ENCODE measurements around the gene NR6A1. TPM values are rescaled to one million over a fixed set of nuclear protein-coding genes. Genes with fewer than 3 reads are reported as not detected.

NR6A1 gene
- total RNA-seq, 1 donor from 2014 or later: 0.72 TPM

- DNase-seq (ENCODE audit: low spot score): no peak
These were observed 244.9 kb downstream of the NR6A1 start for GRCh38 chr9:124526174-124526573.

DNA sequence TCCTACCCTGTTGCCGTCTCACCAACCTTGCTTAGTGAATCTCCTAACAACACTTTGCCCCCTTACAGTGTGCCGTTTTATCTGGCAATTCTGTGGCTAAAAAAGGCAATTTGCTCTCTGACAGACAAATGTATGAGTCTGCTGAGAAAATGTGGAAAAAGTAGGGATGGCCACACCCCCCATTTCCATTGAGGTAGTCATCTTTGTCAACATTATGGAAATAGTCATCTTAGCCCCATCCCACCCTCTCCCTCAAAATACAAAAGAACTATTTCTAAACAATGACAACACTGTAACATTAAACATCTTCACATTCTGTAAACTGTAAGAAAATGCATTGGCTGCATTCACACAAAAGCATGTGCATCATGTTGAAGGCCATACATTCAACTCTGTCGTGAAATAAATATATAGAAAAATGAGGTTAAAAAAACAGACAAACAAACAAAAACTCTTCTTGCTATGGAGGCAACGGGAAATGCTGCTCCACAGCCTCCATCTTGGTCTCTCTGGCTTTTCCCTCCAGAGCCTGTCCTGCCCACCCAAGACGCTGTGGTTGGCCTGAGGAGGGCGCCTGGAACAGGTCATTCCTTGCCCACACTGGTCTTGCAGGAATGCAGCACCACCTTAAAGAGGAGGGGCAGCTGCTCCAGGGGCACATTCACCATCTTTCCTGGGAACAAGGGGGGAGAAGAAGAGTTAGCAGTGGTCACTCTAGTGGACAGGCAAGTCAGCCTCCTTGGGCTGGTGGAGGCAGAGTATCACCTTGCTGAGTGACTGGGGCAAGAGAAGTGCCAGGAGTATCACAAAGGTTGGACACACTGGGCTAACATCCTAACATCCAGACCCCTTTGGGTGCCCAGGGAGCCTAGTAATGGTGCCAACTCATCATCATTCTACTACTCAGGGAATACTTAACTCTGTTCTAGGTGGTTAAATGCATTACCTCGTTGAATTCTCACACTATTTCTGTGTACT, 248.7 kb downstream of the NR6A1 start:
- no peak for DNase-seq (ENCODE audit: low spot score)

DNA sequence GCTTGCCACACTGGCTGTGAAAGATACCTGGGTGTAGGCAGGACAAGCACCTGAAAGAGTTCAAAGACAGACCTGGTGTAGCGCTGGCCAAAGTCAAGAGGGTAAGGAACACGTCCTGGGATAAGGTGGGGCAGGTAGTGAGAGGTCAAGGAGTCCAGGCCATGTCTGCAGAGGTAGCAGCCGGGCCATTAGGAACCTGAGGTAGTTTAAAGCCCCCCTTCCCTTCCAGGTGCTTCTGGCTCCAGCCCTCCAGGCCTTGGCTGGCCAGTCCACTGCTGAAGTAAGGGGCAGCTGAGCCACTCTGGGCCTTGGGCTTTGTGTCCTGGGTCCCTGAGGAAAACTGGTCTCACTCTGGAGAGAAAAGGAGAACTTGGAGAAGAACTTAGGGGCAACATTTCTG, 250.0 kb downstream of the NR6A1 start:
- DNase-seq (ENCODE audit: low spot score): no peak

DNA sequence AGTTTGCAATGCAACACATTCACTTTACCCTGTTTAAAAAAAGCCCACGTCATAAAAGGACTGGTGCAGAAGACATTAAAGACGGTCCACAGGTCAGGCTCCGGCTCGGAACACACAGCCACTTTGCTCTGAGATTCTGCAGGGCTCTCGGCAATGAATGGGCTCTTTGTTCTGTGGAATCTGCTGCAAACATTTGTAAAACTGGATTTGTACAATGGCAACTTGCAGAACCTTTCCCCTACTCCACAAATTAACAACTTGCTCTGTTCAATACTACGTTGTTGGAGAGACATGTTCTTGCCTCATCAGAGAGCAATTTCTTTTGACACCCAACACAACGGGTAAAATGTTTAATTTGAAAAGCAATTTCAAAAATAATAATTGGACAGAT, 250.9 kb downstream of the NR6A1 start:
- no peak for DNase-seq (ENCODE audit: low spot score)

- no peak for DNase-seq (ENCODE audit: low spot score)
These were observed 253.0 kb downstream of the NR6A1 start for GRCh38 chr9:124518116-124518515.

DNA sequence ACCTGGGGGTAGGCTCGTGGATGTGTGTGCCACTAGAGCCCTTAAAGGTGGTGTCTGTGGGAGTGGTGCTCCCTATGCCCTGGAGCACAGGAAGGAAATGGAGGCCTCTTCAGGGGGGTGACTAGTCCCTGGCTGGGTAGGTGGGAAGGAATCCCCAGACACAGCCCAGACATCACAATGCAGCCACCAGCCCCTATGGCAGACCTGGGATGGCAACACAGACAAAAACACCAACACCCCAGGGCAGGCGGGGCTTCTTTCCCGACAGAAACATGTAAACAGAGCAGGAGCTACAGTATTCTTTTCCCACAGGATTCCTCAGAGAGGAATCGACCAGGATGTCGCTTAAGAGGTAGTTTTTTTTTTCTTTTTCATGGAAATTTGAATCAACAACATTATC, 253.5 kb downstream of the NR6A1 start:
- DNase-seq (ENCODE audit: low spot score): no peak

DNA sequence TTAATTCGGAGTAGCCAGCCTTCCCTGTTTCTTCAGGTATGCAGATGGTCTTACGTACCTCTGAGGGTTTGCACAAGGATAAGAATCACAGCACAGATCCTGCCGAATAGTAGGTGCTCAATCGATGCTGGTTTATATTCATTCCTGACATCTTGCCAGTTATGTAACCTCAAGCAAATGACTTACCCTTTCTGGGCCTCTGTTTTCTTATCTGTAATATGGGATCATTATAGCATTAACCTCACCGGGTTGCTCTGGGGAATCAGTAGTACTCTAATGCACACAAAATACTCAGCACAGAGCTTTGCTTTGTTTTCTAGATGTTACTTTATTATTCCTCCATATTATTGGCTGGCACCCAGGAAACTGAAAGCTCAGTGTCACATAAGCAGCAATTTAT, 256.2 kb downstream of the NR6A1 start:
- DNase-seq (ENCODE audit: low spot score): no peak

GRCh38 chr9:124514125-124514524, 257.0 kb downstream of the NR6A1 start:
- DNase-seq (ENCODE audit: low spot score): no peak

- DNase-seq (ENCODE audit: low spot score): peak; percentile 27
These were observed 257.6 kb downstream of the NR6A1 start for GRCh38 chr9:124513376-124513994.

DNA sequence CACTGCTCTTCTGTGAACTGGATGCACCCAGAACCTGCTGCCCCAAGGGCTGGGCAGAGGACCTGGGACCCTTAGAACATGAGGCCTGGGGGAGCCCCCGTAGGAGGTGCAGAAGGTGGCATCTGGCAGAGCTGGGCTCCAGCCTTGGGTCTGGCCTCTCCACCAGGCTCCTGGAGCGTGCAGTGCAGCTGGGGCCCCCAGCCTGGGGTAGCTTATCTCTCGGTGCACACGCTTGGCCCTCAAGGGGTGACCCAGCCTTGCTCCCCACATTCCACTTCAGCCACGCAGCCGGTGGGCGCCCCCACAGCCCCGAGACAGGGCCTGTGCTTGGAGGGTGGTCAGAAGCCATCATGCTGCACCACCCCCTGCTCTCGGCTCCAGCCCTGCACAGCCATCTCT, 258.3 kb downstream of the NR6A1 start:
- DNase-seq (ENCODE audit: low spot score): no peak

- peak; percentile 26 for DNase-seq (ENCODE audit: low spot score)
These were observed 259.0 kb downstream of the NR6A1 start for GRCh38 chr9:124511891-124512805.

DNA sequence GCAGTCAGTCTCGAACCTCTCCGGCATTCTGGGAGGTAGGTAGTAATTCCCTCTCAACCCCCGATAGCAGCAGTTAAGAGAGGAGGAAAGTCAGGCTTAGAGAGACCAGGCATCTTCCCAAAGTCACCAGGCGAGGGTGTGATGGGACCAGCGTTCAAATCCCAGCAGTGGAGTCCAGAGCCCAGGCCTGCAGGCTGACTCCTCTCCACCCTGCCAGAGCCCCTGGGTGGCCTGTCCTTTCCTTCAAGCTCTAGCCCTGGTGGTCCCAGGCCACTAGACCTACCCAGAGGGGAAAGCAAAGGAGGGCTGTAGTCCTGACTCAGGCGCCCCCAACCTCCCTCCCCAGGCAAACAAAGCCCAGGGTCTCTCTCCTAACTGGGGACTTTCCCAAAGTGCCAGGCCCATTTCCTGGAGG, 259.7 kb downstream of the NR6A1 start:
- DNase-seq (ENCODE audit: low spot score): no peak

DNA sequence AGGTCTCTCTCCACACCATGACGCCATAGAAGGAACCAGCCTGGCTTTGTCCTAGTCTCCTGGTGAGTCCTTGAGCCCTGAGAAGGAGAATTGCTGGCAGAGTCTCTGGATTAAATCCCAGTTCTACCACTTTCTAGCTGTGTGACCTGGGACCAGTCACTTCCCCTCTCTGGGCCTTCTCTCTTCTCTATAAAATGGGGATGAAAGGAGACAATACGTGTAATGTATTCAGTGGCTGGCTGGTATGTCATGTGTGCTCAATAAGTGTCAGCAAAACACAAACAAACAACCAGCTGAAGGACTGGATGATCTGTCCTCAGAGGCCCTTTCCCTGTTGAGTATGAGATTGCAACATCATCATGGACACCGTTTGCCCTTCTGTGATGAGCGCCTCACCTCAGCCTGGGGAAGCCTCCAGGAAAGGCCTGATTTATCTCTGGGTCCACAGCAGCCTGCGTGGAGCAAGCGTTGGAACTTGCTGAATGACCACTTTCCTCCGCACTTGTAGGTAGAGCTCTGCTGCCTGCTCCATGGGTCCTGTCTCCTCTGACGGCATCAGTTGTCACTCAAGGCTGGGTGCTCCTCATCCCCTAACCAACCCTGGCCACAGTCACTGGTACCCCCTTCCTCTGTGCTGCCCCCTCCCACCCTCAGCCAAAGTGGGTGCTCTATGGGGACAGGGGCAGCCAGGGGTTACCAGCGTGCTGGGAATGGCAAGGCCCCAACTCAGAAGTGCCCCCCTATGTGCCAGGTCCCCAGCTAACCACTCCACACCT, 260.3 kb downstream of the NR6A1 start:
- DNase-seq (ENCODE audit: low spot score): no peak

DNA sequence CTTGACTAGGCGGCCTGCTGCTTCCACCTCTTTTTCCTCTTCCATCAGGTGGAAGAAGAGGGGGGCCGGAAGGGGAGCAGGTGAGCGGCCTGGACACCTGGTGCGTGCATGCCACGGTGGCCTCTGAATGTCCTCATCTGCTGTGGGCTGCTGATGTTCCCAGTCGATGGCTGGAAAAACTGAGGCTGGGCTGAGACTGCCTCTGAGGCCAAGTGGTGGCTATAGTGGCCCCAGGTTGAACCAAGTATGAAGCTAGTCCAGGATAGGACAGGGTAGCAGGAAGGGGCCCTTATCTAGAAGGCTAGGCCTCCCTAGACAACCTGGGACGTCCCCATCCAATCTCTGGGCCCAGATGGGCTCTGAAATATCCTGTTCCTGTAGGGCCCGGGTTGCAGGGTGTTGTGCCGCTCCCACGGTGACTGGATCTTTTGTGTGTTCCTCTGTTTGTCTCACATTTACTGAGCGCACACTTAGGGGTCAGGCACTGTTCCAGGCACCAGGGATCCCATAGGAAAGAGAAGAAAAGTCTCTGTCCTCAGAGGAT, 263.2 kb downstream of the NR6A1 start:
- DNase-seq (ENCODE audit: low spot score): no peak

DNA sequence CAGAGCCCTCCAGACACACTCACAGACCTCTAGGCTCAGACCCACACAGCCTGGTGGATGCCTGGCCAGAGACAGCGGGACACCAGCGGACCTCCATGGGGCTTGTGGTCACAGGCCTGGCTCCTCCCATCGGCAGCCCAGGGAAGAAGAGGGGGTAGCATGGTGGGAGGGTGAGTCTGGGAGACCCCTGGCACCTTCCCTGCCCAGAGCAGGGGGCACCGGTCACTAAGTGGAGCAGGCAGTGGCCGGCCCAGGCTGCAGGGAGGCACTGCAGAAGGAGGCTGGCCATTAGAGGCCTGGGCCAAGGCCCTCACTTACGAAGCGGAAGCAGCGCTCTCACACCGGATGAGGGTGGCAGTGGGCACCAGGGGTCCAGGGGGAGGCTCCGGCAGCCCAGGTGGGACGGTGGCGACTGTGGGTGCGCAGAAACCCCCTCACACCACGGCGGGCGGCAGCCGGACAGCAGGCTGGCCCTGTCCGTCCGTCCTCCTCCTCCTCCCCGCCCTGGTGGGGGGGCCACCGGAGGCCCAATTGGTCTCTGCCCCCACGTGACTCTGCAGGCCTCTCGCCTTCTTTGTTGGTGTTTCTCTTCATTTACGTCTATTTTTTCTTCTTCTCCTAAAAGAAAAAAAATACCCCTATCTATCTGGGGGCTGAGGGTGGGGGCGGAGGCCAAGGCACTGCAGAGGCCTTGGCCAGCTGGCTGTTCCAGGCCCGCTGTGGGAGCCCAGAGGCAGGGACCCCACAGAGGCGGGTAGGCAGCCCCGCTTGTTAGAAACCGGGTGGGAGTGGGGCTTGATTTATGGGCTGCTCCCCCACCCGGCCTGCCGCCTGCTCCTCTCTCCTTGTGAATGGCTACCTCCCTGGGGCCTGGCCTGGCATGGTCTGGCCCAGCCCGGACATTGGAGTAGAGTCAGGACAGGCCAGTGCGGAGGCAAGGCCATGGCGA, 263.9 kb downstream of the NR6A1 start, which contains the start of gene NR5A1:
TSS of gene NR5A1 (minus strand) at position 469 of the 949 bp plus-strand sequence. CDS start 4,004 bp downstream, outside the sequence.
- no peak for DNase-seq (ENCODE audit: low spot score)

DNA sequence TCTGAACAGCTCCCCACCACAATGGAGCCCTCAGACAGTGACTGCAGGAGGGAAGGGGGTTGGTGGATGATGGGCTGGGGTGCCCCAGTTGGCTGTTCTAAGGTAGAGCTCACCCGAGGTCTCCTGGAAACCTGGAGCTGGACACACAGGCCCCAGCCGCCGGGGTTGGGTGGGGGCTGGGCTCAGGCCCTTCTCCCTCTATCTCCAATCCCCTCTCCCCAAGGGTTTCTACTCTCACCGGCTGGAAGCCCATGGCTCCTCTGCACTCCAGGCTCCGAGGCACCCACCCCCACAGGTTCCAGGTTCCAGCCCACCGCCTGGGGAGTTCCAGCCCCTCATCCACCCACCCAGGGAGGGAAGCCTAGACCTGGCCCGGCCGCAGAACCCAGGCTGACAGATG, 264.7 kb downstream of the NR6A1 start:
- no peak for DNase-seq (ENCODE audit: low spot score)

DNA sequence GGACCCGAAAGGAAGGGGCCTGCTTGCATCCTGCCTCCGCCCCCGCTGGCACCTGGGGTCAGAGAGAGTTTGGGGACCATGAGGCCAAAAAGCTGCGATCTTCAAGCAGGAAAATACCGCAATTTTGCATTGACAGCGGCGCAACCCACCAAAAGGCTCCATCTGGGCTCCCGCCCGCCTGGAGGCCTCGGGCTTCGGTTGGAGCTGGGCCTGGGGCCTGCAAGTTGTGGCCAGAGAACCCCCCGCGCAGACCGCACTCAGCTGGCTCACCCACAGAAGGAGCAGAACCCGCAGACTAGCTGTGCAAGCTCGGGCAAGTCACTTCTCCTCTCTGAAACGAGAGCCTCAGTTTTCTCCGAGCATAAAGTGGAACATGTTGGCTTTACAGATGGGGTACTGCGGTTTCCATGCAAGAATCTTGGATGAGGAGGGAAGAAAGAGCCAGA, 265.2 kb downstream of the NR6A1 start:
- DNase-seq (ENCODE audit: low spot score): no peak

DNA sequence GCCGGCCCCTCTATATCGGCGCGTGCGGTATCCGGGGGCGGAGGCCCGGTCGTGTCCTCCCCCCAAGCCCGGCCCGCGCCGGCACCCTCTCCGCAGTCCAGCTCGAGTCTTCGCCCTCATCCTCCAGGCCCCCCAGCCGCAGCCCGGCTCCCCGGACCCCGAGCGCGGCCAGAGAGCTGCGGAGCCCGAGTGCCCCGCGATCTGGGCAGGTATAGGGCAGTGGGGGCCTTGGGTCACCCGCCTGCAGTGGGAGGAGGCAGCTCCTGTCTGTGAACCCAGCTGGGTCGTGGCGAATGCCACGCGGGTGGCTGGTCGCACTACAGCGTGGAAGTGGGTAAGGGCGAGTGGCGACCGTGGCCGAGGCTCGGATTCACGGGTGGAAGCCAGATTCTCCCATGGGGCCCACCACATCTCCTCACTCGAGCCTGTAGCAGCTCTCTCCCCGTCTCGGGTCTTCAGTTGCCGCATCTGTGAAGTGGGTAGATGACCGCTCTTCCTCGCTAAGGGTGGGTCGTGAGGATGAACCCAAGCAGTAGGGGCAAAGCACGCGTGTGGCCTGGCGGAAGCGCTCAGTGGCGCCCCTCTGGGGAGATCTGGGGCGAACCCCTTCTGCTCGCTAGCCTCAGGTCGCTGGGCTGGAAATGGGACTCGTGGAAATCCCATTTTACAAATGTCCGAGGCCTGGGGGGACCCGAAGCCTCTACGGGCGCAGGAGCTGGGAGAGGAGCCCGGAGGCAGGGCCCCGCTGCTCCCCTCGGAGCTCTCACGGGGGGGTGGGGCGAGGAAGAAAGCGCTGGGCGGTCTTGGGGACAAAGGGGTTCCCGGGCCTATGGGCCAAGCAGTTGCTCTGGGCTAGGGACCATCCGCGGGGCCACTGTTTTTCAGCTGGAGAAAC, 265.9 kb downstream of the NR6A1 start:
- no peak for DNase-seq (ENCODE audit: low spot score)

All from umbilical cord (tissue), 2 donors.